ENCODE measurements around the gene DIDO1. TPM values are rescaled to one million over a fixed set of nuclear protein-coding genes. Genes with fewer than 3 reads are reported as not detected.

DIDO1 gene
- total and polyA plus RNA-seq, 2 of the 13 experiments (the other 11 are each of a cell fraction or from before 2014, with no cell fraction given) = 75.0 to 75.1 TPM

DNA sequence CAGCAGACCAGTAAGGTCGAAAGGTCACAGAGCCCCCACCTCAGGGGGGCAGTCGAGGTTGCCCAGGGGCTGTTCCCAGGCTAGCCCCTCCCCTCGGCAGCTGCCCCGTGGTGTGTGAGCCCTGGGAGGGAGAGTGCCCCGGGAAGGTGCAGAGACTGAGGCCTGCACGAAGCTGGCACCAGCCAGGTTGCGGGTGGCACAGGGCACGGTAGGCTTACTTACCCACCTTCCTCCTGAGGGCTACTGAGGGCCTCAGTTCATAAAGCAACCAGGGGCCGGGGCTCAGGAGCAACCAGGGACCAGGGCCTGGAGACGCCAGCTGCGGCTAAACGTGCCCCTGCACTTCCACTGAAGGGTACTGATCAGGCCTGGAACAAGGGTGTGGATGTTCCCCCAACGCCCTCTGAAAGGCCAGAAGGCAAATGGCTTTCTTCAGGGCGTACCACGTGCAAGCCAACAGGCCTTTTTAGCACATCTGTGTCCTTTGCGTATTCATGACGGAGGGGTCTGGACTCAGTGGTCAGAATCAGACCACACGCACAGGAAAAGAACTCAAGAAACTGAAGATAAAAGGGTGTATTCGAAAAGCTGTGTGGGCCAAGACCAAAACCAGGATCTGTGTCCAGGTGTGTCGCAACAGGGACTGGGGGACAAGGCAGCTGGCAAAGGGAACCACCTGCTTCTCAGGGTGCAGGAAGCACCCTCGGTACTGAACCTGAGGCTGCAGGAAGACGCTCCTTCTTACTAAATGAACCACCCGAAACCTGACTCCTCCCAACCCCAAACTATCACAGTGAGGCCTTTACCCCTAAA is 40.2 kb downstream of the DIDO1 start (continued):
- TF ChIP-seq ATF4 (CRISPR knock-in tag; IDR thresholded peaks at IDR 0.05) (no peak), ZNF142 (CRISPR knock-in tag; IDR thresholded peaks at IDR 0.05) (no peak), GLMP (CRISPR knock-in tag; IDR thresholded peaks at IDR 0.05; ENCODE audit: borderline replicate concordance) (no peak), ZFP91 (CRISPR knock-in tag; IDR thresholded peaks at IDR 0.05; ENCODE audit: borderline replicate concordance) (no peak), ZNF83 (CRISPR knock-in tag; IDR thresholded peaks at IDR 0.05; ENCODE audit: borderline replicate concordance) (no peak), ZSCAN12 (CRISPR knock-in tag; IDR thresholded peaks at IDR 0.05) (no peak), ZNF589 (CRISPR knock-in tag; conservative IDR thresholded peaks at IDR 0.05) (no peak), ZNF451 (CRISPR knock-in tag; IDR thresholded peaks at IDR 0.05) (no peak), NFE2 (CRISPR knock-in tag; IDR thresholded peaks at IDR 0.05) (no peak), THAP7 (CRISPR knock-in tag; IDR thresholded peaks at IDR 0.05) (no peak), GATAD1 (CRISPR knock-in tag; IDR thresholded peaks at IDR 0.05) (no peak), ZNF574 (CRISPR knock-in tag; IDR thresholded peaks at IDR 0.05) (no peak), SETDB1 (CRISPR knock-in tag; IDR thresholded peaks at IDR 0.05; ENCODE audit: borderline replicate concordance) (no peak), ESRRA (CRISPR knock-in tag; IDR thresholded peaks at IDR 0.05; ENCODE audit: low read depth) (no peak), RFX3 (CRISPR knock-in tag; IDR thresholded peaks at IDR 0.05) (no peak)

Data from HepG2 (cell line).